HG02943 (cell line): Measurements from ENCODE around the gene OR10S1.
"Not testable (repeated sequence)": the region's sequence is repeated elsewhere in the genome, so short reads cannot be mapped to it uniquely, and the experiment has no call there.

ENCODE experiments used
- ATAC-seq: cut with Tn5 transposase; IDR thresholded peaks from one replicate; pipeline ENCODE4 v1.9.1; 2021; ENCODE audit warnings: mild to moderate bottlenecking, low read depth, moderate library complexity; ENCODE audit not compliant: unreplicated experiment

OR10S1 gene

GRCh38 chr11:123977731-123978347 is at the start of gene OR10S1:
TSS of gene OR10S1 (minus strand) at chr11:123977781. CDS start at chr11:123977664, 117 bp downstream.
- ATAC-seq = no peak

GRCh38 chr11:124026498-124026897 is 48.9 kb upstream of the OR10S1 start, which contains the start of gene OR10G8:
TSS of gene OR10G8 (plus strand) at chr11:124026798. CDS start at chr11:124029623, 2,825 bp downstream.
- no peak for ATAC-seq

GRCh38 chr11:124015837-124016236 is 38.3 kb upstream of the OR10S1 start:
- not testable (repeated sequence) for ATAC-seq

- no peak for ATAC-seq
Measured at GRCh38 chr11:124012697-124013096, 35.1 kb upstream of the OR10S1 start, which contains the start of gene OR10G4. TSS of gene OR10G4 (plus strand) at chr11:124012997. CDS start at chr11:124015575, 2,578 bp downstream.

GRCh38 chr11:123995119-123995518 is 17.5 kb upstream of the OR10S1 start, which contains the start of gene OR10G6:
TSS of gene OR10G6 (minus strand) at chr11:123995161. CDS start at chr11:123995161, 0 bp downstream.
- ATAC-seq = no peak

GRCh38 chr11:123979311-123979710 is 1.7 kb upstream of the OR10S1 start:
- no peak for ATAC-seq

- no peak for ATAC-seq
Measured at GRCh38 chr11:123976770-123977560, 616 bp downstream of the OR10S1 start.

- no peak for ATAC-seq
Measured at GRCh38 chr11:123973816-123974215, 3.8 kb downstream of the OR10S1 start.

GRCh38 chr11:123956752-123957151 is 20.8 kb downstream of the OR10S1 start:
- no peak for ATAC-seq

GRCh38 chr11:123945132-123945531 is 32.4 kb downstream of the OR10S1 start:
- no peak for ATAC-seq

GRCh38 chr11:123943738-123944137 is 33.8 kb downstream of the OR10S1 start, which contains the start of gene OR6T1:
TSS of gene OR6T1 (minus strand) at chr11:123943838. CDS start at chr11:123943838, 0 bp downstream.
- ATAC-seq = no peak

- ATAC-seq = no peak
Measured at GRCh38 chr11:123942413-123942812, 35.2 kb downstream of the OR10S1 start.

GRCh38 chr11:123939317-123939716 is 38.3 kb downstream of the OR10S1 start, which contains the start of gene OR4D5:
TSS of gene OR4D5 (plus strand) at chr11:123939617. CDS start at chr11:123939617, 0 bp downstream.
- no peak for ATAC-seq
